ENCODE data around the gene LRRK2. TPM values are rescaled to one million over a fixed set of nuclear protein-coding genes. Genes with fewer than 3 reads are reported as not detected.

LRRK2 gene
- total RNA-seq, 2 experiments from 2014 or later, result not detected

DNA sequence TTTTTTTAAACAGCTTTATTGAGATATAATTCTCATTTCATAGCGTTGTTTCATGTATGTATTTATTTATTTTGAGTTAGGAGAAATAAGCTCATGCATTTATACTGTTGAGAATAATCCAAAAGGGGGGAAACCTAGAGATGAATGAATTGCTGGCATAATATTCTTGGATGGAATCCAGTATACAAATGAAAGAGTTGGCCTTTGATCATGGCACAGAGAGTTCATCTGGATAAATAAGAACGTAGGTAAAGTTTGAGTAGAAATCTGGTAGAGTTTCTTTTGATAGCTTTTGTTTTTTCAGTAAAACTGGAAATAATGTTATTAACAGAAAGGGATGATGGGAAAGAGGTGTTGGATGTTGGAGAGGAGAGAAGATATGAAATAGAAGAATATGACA, 166.2 kb downstream of the LRRK2 start:
- ATAC-seq (no peak), DNase-seq (no peak)
- CTCF ChIA-PET, result no interaction called here
- POLR2A ChIA-PET, result no interaction called here
- intact Hi-C loops (cut with DNase I, micrococcal nuclease), result no loop called here
- no peaks in the 10 kb centered on the region for H3K27me3 Mint-ChIP-seq
- no peaks in the 10 kb centered on the region for H3K9me3 Mint-ChIP-seq (ENCODE audit: low read depth)
- H3K4me3 Mint-ChIP-seq, result no peak overlapping the region
- H3K27ac Mint-ChIP-seq, result no peak overlapping the region
- H3K36me3 Mint-ChIP-seq (ENCODE audit: low read depth), result no peaks in the 10 kb centered on the region
- H3K4me1 Mint-ChIP-seq, result no peaks in the 10 kb centered on the region

GRCh38 chr12:40393026-40393425, 168.2 kb downstream of the LRRK2 start:
- ChIA-PET POLR2A (no interaction called here), CTCF (no interaction called here)
- H3K36me3 Mint-ChIP-seq (ENCODE audit: low read depth), result no peaks in the 10 kb centered on the region
- no peak overlapping the region for H3K4me3 Mint-ChIP-seq
- DNase-seq (no peak), ATAC-seq (no peak)
- intact Hi-C loops (cut with DNase I, micrococcal nuclease), result no loop called here
- H3K27ac Mint-ChIP-seq, result no peak overlapping the region
- no peaks in the 10 kb centered on the region for H3K9me3 Mint-ChIP-seq (ENCODE audit: low read depth)
- no peaks in the 10 kb centered on the region for H3K27me3 Mint-ChIP-seq
- no peaks in the 10 kb centered on the region for H3K4me1 Mint-ChIP-seq

DNA sequence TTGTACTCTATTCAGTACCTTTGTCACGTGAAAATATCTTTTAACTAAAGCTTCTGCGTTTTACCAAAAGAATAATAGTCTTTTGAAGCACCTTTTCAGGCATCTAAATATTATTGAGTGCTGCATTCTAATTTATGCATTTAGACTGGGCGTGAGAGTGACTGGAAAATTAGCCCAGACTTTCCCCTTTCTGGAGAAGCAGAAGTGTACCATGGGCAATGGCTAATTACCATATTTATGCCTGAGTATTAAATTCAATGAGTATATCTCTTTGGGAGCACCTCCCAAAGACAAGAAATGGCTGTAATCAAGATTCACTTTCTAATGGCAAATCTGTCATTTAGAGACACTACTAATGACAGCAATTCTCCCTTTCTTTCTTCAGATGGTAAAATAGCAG, 174.9 kb downstream of the LRRK2 start:
- no peaks in the 10 kb centered on the region for H3K36me3 Mint-ChIP-seq (ENCODE audit: low read depth)
- intact Hi-C loops (cut with DNase I, micrococcal nuclease), result no loop called here
- no peak for DNase-seq
- no peaks in the 10 kb centered on the region for H3K4me1 Mint-ChIP-seq
- H3K4me3 Mint-ChIP-seq, result no peak overlapping the region
- no peaks in the 10 kb centered on the region for H3K27me3 Mint-ChIP-seq
- CTCF ChIA-PET, result no interaction called here
- H3K9me3 Mint-ChIP-seq (ENCODE audit: low read depth), result no peaks in the 10 kb centered on the region
- no peak overlapping the region for H3K27ac Mint-ChIP-seq
- POLR2A ChIA-PET, result no interaction called here
- ATAC-seq, result no peak

DNA sequence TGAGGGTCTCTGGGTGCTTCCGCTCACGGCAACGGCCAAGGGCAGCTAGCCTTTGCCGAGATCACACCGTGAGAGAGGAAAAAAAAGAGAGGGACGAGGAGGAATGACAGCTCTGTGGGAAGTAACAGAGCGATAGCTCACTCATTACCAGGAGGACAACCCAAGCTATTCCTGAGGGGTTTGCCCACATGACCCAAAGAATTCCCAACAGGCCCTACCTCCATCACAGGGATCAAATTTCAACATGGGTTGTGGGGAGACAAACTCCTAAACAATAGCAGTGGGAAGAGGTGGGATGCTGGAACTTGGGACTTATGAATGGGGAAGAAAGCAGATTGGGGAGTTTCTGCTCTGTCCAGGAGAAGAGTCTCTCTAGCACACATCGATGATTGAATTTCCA, 180.6 kb downstream of the LRRK2 start:
- ATAC-seq (no peak), DNase-seq (no peak)
- H3K36me3 Mint-ChIP-seq (ENCODE audit: low read depth), result no peaks in the 10 kb centered on the region
- H3K4me3 Mint-ChIP-seq, result no peak overlapping the region
- intact Hi-C loops (cut with DNase I, micrococcal nuclease), result no loop called here
- H3K4me1 Mint-ChIP-seq, result no peaks in the 10 kb centered on the region
- ChIA-PET CTCF (no interaction called here), POLR2A (no interaction called here)
- no peak overlapping the region for H3K27ac Mint-ChIP-seq
- no peaks in the 10 kb centered on the region for H3K9me3 Mint-ChIP-seq (ENCODE audit: low read depth)
- no peaks in the 10 kb centered on the region for H3K27me3 Mint-ChIP-seq

Other genes starting within 250 kb of the LRRK2 start
- 1 to 10 TPM; 2.3 to 3.9 TPM for gene SLC2A13, start 118.9 kb upstream of the LRRK2 start, total RNA-seq

Data from activated CD4-positive, alpha-beta T cell treated with anti-CD3 and anti-CD28 coated beads for 36 hours (primary cell).